ENCODE data around the gene TAF11L4.
"Not testable (repeated sequence)": the region's sequence is repeated elsewhere in the genome, so short reads cannot be mapped to it uniquely, and the experiment has no call there.

TAF11L4 gene

GRCh38 chr5:17497931-17498330 lies 23.7 kb upstream of the TAF11L4 start, which contains the start of gene TAF11L2:
TSS of gene TAF11L2 (plus strand) at chr5:17498231.
- H3K9ac ChIP-seq (ENCODE audit: low read length in 2 of 2); H3K4me3 ChIP-seq (ENCODE audit: low read length in 2 of 2); H3K27ac ChIP-seq (ENCODE audit: low read length); H3K4me1 ChIP-seq (ENCODE audit: control insufficient read depth, insufficient read depth, low read length); H3K36me3 ChIP-seq (ENCODE audit: control insufficient read depth in 2 of 2, insufficient read depth in 2 of 2, low read length in 2 of 2); H3K27me3 ChIP-seq (ENCODE audit: control insufficient read depth in 1 of 2, insufficient read depth in 2 of 2, low read length in 2 of 2); H3K9me3 ChIP-seq (ENCODE audit: control insufficient read depth in 2 of 2, low read length in 2 of 2): not testable (repeated sequence)

GRCh38 chr5:17511775-17512325 lies 9.8 kb upstream of the TAF11L4 start:
- no peak overlapping the region for H3K4me3 ChIP-seq (ENCODE audit: low read length in 2 of 2)
- no peaks in the 10 kb centered on the region for H3K9me3 ChIP-seq (ENCODE audit: control insufficient read depth in 2 of 2, low read length in 2 of 2)
- no peaks in the 10 kb centered on the region for H3K4me1 ChIP-seq (ENCODE audit: control insufficient read depth, insufficient read depth, low read length)
- H3K9ac ChIP-seq (ENCODE audit: low read length in 2 of 2), result no peak overlapping the region
- H3K36me3 ChIP-seq (ENCODE audit: control insufficient read depth in 2 of 2, insufficient read depth in 2 of 2, low read length in 2 of 2), result no peaks in the 10 kb centered on the region
- no peak overlapping the region for H3K27ac ChIP-seq (ENCODE audit: low read length)
- peaks cover 0 to 2% of the 10 kb centered on the region in 2 donors for H3K27me3 ChIP-seq (ENCODE audit: control insufficient read depth in 1 of 2, insufficient read depth in 2 of 2, low read length in 2 of 2)

- not testable (repeated sequence) for H3K27me3 ChIP-seq (ENCODE audit: control insufficient read depth in 1 of 2, insufficient read depth in 2 of 2, low read length in 2 of 2); H3K9me3 ChIP-seq (ENCODE audit: control insufficient read depth in 2 of 2, low read length in 2 of 2); H3K36me3 ChIP-seq (ENCODE audit: control insufficient read depth in 2 of 2, insufficient read depth in 2 of 2, low read length in 2 of 2); H3K4me1 ChIP-seq (ENCODE audit: control insufficient read depth, insufficient read depth, low read length); H3K4me3 ChIP-seq (ENCODE audit: low read length in 2 of 2); H3K9ac ChIP-seq (ENCODE audit: low read length in 2 of 2); H3K27ac ChIP-seq (ENCODE audit: low read length)
These were observed 4.1 kb upstream of the TAF11L4 start for GRCh38 chr5:17517526-17517925.

- not testable (repeated sequence) for H3K36me3 ChIP-seq (ENCODE audit: control insufficient read depth in 2 of 2, insufficient read depth in 2 of 2, low read length in 2 of 2); H3K9ac ChIP-seq (ENCODE audit: low read length in 2 of 2); H3K27ac ChIP-seq (ENCODE audit: low read length); H3K27me3 ChIP-seq (ENCODE audit: control insufficient read depth in 1 of 2, insufficient read depth in 2 of 2, low read length in 2 of 2); H3K4me1 ChIP-seq (ENCODE audit: control insufficient read depth, insufficient read depth, low read length); H3K4me3 ChIP-seq (ENCODE audit: low read length in 2 of 2); H3K9me3 ChIP-seq (ENCODE audit: control insufficient read depth in 2 of 2, low read length in 2 of 2)
These were observed 3.5 kb upstream of the TAF11L4 start, which contains the start of gene TAF11L3 for GRCh38 chr5:17518067-17518466. TSS of gene TAF11L3 (plus strand) at chr5:17518367.

GRCh38 chr5:17519508-17519907 lies 2.1 kb upstream of the TAF11L4 start:
- not testable (repeated sequence) for H3K9ac ChIP-seq (ENCODE audit: low read length in 2 of 2); H3K9me3 ChIP-seq (ENCODE audit: control insufficient read depth in 2 of 2, low read length in 2 of 2); H3K36me3 ChIP-seq (ENCODE audit: control insufficient read depth in 2 of 2, insufficient read depth in 2 of 2, low read length in 2 of 2); H3K4me1 ChIP-seq (ENCODE audit: control insufficient read depth, insufficient read depth, low read length); H3K27me3 ChIP-seq (ENCODE audit: control insufficient read depth in 1 of 2, insufficient read depth in 2 of 2, low read length in 2 of 2); H3K27ac ChIP-seq (ENCODE audit: low read length); H3K4me3 ChIP-seq (ENCODE audit: low read length in 2 of 2)

- H3K27ac ChIP-seq (ENCODE audit: low read length); H3K9me3 ChIP-seq (ENCODE audit: control insufficient read depth in 2 of 2, low read length in 2 of 2); H3K4me1 ChIP-seq (ENCODE audit: control insufficient read depth, insufficient read depth, low read length); H3K9ac ChIP-seq (ENCODE audit: low read length in 2 of 2); H3K36me3 ChIP-seq (ENCODE audit: control insufficient read depth in 2 of 2, insufficient read depth in 2 of 2, low read length in 2 of 2); H3K27me3 ChIP-seq (ENCODE audit: control insufficient read depth in 1 of 2, insufficient read depth in 2 of 2, low read length in 2 of 2); H3K4me3 ChIP-seq (ENCODE audit: low read length in 2 of 2): not testable (repeated sequence)
These were observed 3.3 kb downstream of the TAF11L4 start, which contains the start of gene TAF11L5 for GRCh38 chr5:17524935-17525334. TSS of gene TAF11L5 (plus strand) at chr5:17525235.

GRCh38 chr5:17526504-17526903 lies 4.9 kb downstream of the TAF11L4 start:
- H3K27ac ChIP-seq (ENCODE audit: low read length); H3K36me3 ChIP-seq (ENCODE audit: control insufficient read depth in 2 of 2, insufficient read depth in 2 of 2, low read length in 2 of 2); H3K9me3 ChIP-seq (ENCODE audit: control insufficient read depth in 2 of 2, low read length in 2 of 2); H3K4me1 ChIP-seq (ENCODE audit: control insufficient read depth, insufficient read depth, low read length); H3K4me3 ChIP-seq (ENCODE audit: low read length in 2 of 2); H3K9ac ChIP-seq (ENCODE audit: low read length in 2 of 2); H3K27me3 ChIP-seq (ENCODE audit: control insufficient read depth in 1 of 2, insufficient read depth in 2 of 2, low read length in 2 of 2): not testable (repeated sequence)

- not testable (repeated sequence) for H3K9ac ChIP-seq (ENCODE audit: low read length in 2 of 2); H3K36me3 ChIP-seq (ENCODE audit: control insufficient read depth in 2 of 2, insufficient read depth in 2 of 2, low read length in 2 of 2); H3K4me3 ChIP-seq (ENCODE audit: low read length in 2 of 2); H3K4me1 ChIP-seq (ENCODE audit: control insufficient read depth, insufficient read depth, low read length); H3K9me3 ChIP-seq (ENCODE audit: control insufficient read depth in 2 of 2, low read length in 2 of 2); H3K27ac ChIP-seq (ENCODE audit: low read length); H3K27me3 ChIP-seq (ENCODE audit: control insufficient read depth in 1 of 2, insufficient read depth in 2 of 2, low read length in 2 of 2)
These were observed 6.8 kb downstream of the TAF11L4 start, which contains the start of gene TAF11L6 for GRCh38 chr5:17528369-17528768. TSS of gene TAF11L6 (plus strand) at chr5:17528669.

All from stomach smooth muscle (tissue), 2 donors.